A673 (cell line): ENCODE results near the gene IDUA. TPM values are rescaled to one million over a fixed set of nuclear protein-coding genes. Genes with fewer than 3 reads are reported as not detected.

Source experiments
- BruUV-seq: library from RNA; stranded (reverse); fragments of 400-500 nt; replicated peaks from 2 replicates; lab custom pipeline; 2021; lab: Mats Ljungman, UMichigan
- CTCF ChIA-PET: fragments of 300-600 bp; sonication (Branson Sonifier 250); formaldehyde crosslinking; loops from one replicate; lab custom pipeline; 2022; ENCODE audit warnings: antibody characterized with exemption; lab: Charles Lee
- POLR2A ChIA-PET: fragments of 300-600 bp; sonication (Branson Sonifier 250); formaldehyde crosslinking; loops from one replicate; lab custom pipeline; 2022; ENCODE audit warnings: antibody characterized with exemption; ENCODE audit not compliant: low non-redundant PET; lab: Charles Lee
- DNase-seq: peaks from one replicate; pipeline ENCODE4 v3.0.0-alpha.2; 2015; ENCODE audit warnings: low spot score
- H3K27ac ChIP-seq: fragments of 200-600 bp; sonication (generic); 2 replicates; pipeline ENCODE4 v1.5.1; 2016; ENCODE audit warnings: mixed run types, low read depth, mild to moderate bottlenecking, mixed read lengths, antibody characterized with exemption, low read length; ENCODE audit not compliant: poor library complexity, severe bottlenecking
- H3K27me3 ChIP-seq: fragments of 200-600 bp; sonication (generic); replicated peaks from 2 replicates; pipeline ENCODE4 v1.6.1; 2017; ENCODE audit warnings: mixed run types, low read depth, mild to moderate bottlenecking, mixed read lengths, antibody characterized with exemption, low read length; ENCODE audit not compliant: insufficient read depth, poor library complexity
- H3K36me3 ChIP-seq: fragments of 200-600 bp; sonication (generic); 2 replicates; pipeline ENCODE4 v1.6.1; 2016; ENCODE audit warnings: mixed run types, mild to moderate bottlenecking, mixed read lengths, antibody characterized with exemption, low read length; ENCODE audit not compliant: insufficient read depth, poor library complexity, severe bottlenecking
- H3K4me1 ChIP-seq: fragments of 200-600 bp; sonication (generic); 2 replicates; pipeline ENCODE4 v1.6.1; 2017; ENCODE audit warnings: mixed run types, mild to moderate bottlenecking, mixed read lengths, antibody characterized with exemption, low read length; ENCODE audit not compliant: insufficient read depth, poor library complexity, severe bottlenecking
- H3K4me3 ChIP-seq: fragments of 200-600 bp; sonication (generic); 2 replicates; pipeline ENCODE4 v1.5.1; 2016; ENCODE audit warnings: low read depth, mixed run types, mild to moderate bottlenecking, mixed read lengths, low read length; ENCODE audit not compliant: poor library complexity, severe bottlenecking
- H3K9me3 ChIP-seq: fragments of 200-600 bp; sonication (generic); 2 replicates; pipeline ENCODE4 v1.6.1; 2016; ENCODE audit warnings: mixed run types, low read depth, mild to moderate bottlenecking, mixed read lengths, antibody characterized with exemption, low read length; ENCODE audit not compliant: poor library complexity, severe bottlenecking
- CTCF ChIP-seq: fragments of 300-800, 200-600 bp; sonication (generic); conservative IDR thresholded peaks from 2 replicates; pipeline ENCODE4 v1.5.1; 2017; ENCODE audit warnings: low read depth, mild to moderate bottlenecking, antibody characterized with exemption, low read length, moderate library complexity, mixed read lengths
- EZH2 ChIP-seq: fragments of 200-600 bp; sonication (generic); IDR thresholded peaks from 2 replicates; pipeline ENCODE4 v1.6.1; 2017; ENCODE audit warnings: borderline replicate concordance, low read depth, mild to moderate bottlenecking, mixed read lengths, antibody characterized with exemption, low read length; ENCODE audit not compliant: poor library complexity, severe bottlenecking
- intact Hi-C: fragments of 100-400 bp; cut with micrococcal nuclease; formaldehyde crosslinking; loops from one replicate; pipeline ENCODE4 v1.10.0; 2022; ENCODE audit not compliant: unreplicated experiment
- total RNA-seq: library from RNA; stranded (reverse); gene quantifications from 2 replicates; pipeline ENCODE4 v1.2.3, GENCODE V29; 2021

Gene IDUA
- total RNA-seq, 1 experiment from 2014 or later = 12.3 TPM

DNA sequence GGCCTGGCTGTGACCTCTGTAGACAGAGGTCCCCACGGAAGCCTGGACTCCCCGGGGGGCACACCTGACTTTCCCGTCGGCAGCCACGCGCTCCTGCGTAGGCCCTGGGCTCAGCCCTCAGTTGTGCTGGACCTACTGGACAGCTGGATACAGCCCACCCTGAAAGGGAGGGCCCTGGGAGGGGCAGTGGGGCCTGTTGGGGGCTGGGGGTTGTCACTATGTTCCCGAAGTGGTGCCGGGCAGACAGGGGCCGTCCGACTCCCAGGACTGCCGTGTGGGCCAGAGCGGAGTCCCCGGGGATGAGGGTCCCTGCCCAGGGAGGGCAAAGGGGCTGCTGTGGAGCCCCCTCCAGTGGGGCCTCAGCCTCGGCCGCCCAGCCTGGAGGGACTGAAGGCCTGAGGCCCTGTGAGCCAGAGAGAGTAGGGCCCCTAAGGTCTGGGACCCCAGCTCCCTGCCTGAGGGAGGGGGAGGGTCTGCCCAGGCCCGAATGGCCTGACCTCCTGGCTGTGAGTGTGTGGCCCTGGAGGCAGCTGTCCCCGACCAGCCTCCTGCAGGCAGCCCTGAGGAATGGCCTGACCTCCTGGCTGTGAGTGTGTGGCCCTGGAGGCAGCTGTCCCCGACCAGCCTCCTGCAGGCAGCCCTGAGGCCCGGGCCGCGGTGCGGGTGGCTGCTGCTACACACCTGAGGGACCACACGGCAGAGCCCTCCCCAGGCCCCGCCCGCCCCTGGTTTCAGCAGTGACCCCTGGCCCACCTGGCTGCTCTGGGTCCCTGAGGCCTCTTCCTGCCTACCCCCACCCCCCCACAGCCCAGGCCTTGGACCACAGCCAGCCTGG, 50.3 kb downstream of the IDUA start:
- DNase-seq = no peak
- Histone ChIP-seq H3K36me3 (no peaks in the 10 kb centered on the region), H3K4me1 (no peaks in the 10 kb centered on the region), H3K9me3 (no peaks in the 10 kb centered on the region), H3K27ac (no peak overlapping the region), H3K4me3 (no peak overlapping the region), H3K27me3 (no peaks in the 10 kb centered on the region)
- TF ChIP-seq EZH2 (no peak), CTCF (no peak)
- intact Hi-C loops = no loop called here
- BruUV-seq = no TSS peak
- ChIA-PET CTCF (no interaction called here), POLR2A (no interaction called here)

DNA sequence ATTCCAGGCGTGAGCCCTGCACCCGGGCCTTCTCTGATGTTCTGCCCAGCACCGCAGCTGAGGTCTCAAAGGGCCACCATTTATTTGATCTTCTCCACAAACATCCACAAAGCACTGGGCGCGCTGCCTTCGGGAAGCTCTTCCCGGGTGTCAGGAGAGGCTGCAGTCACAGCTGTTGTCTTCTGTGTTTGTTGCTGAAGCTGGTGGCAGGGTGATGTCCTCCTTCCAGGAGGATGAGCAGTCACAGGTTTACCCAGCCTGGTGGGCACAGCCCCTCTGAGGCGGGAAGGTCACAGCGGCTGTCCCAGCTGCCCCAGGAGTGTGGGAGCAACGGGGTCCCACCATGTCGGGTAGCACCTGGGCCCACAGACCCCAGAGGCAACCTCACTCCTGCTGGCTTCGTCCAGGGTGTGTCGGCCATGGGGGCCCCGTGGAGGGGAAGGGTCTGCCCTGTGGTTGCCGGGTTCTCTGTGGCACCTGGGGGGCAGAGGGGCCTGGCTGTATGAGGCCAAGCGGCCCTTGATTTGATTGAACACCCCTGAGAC, 52.2 kb downstream of the IDUA start:
- DNase-seq = no peak
- H3K27me3 ChIP-seq = peaks cover 6% of the 10 kb centered on the region
- no TSS peak for BruUV-seq
- TF ChIP-seq CTCF (no peak), EZH2 (no peak)
- H3K9me3 ChIP-seq = no peaks in the 10 kb centered on the region
- CTCF ChIA-PET = no interaction called here
- POLR2A ChIA-PET = no interaction called here
- H3K27ac ChIP-seq = no peak overlapping the region
- H3K4me3 ChIP-seq = no peak overlapping the region
- intact Hi-C loops = no loop called here
- H3K36me3 ChIP-seq = no peaks in the 10 kb centered on the region
- no peaks in the 10 kb centered on the region for H3K4me1 ChIP-seq

- H3K4me3 ChIP-seq = no peak overlapping the region
- H3K27me3 ChIP-seq = peaks cover 13% of the 10 kb centered on the region
- no TSS peak for BruUV-seq
- H3K4me1 ChIP-seq = no peaks in the 10 kb centered on the region
- DNase-seq = no peak
- ChIA-PET POLR2A (no interaction called here), CTCF (no interaction called here)
- H3K27ac ChIP-seq = no peak overlapping the region
- H3K36me3 ChIP-seq = no peaks in the 10 kb centered on the region
- intact Hi-C loops = no loop called here
- TF ChIP-seq CTCF = no peak
- H3K9me3 ChIP-seq = no peaks in the 10 kb centered on the region
Observed at GRCh38 chr4:1039493-1040343, 52.9 kb downstream of the IDUA start.
